NCI-H526 (cell line): ENCODE data around the gene RBM33.
"Not testable (repeated sequence)": the region's sequence is repeated elsewhere in the genome, so short reads cannot be mapped to it uniquely, and the experiment has no call there.

Source experiments
- DNase-seq, 2 experiments: peaks; one replicate each; lab custom pipeline; 2025; lab: John Stamatoyannopoulos, UW

Gene RBM33

GRCh38 chr7:155665079-155665956 lies 20.9 kb downstream of the RBM33 start:
- DNase-seq: no peak

GRCh38 chr7:155665957-155666287 lies 21.5 kb downstream of the RBM33 start:
- no peak for DNase-seq

DNA sequence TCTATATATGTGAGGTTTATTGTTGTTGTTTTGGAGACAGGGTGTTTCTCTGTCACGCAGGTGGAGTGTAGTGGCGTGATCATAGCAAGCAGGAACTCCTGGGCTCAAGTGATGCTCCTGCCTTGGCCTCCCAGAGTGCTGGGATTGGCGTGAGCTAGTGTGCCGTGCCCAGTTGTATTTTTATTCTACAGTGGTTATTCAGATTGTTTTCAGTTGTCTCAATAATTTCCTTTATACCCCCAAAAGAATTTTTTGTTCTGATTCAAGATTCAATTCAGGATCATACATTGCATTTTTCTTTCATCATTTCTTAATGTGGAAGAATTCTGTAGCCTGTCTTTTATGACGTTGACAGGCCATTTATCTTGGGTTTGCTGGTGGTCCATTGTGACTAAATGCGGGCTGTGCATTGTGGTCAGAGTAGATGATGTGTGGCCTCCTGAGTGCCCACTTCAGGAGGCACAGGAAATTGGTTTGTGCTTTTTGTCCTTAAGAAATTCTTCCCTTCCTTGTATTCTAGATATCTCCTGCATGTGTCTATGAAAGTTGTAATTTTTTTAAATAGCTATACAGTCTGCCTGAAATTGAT lies 22.9 kb downstream of the RBM33 start:
- no peak for DNase-seq

GRCh38 chr7:155669717-155670505 lies 25.4 kb downstream of the RBM33 start:
- DNase-seq: no peak

DNA sequence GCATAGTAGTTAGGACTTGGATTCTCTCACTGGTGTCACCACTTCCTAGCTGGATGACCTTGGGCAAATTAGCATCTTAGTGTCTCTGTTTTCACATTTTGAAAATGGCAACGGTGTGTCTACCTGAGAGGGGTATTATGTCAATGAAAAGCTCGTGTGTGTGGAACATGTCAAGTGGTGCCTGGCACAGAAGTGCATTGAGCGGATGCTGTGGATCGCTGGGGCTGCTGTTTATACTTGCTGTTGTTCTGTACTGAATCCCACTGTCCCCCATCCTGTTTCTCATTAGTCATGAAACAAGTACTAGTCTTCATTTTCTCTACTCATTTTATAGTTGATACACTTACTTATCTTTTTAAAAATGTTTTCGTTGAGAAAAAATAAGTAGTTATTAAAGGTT lies 26.1 kb downstream of the RBM33 start:
- DNase-seq: no peak

GRCh38 chr7:155674556-155674955 lies 30.1 kb downstream of the RBM33 start:
- DNase-seq: no peak

DNA sequence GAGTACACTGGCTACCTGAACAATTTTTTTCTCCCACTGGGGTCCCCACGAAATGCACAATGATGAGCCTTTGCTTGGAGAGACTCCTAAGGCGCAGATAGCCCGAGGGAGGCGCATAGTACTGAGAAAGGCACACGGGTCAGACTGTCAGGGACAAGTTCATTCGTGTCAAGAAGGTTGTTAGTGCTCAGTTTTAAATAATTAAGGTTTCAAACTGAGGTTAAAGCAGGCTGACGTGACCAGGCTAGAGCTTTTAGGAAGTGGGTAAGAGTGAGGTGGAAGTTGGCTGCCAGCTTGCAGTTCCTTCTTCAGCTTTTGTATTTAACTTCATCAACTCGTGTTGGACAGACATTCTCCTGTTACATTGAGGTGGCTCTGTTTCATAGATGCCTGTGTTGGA lies 31.6 kb downstream of the RBM33 start:
- DNase-seq: no peak

GRCh38 chr7:155677688-155678087 lies 33.2 kb downstream of the RBM33 start:
- DNase-seq: no peak

- no peak for DNase-seq
These were observed 35.7 kb downstream of the RBM33 start for GRCh38 chr7:155680124-155680523.

DNA sequence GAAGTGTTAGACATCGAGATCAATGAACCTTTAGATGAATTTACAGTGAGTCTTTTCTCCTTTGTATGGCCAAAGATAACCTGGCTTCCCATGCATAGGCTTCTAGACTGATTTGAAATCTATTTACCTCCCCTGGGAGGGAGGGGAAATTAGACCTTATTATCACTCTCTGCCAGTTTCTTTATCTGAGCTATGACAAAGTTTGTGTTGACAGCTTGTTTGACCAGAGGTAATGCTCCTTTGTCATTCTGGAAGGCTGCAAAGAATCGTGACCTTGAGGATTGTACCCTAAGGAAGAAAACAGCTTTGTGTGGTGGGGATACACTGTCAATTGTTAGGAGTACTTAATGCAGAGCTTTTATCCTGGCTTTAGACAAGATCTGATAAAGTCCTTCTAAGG lies 36.4 kb downstream of the RBM33 start:
- no peak for DNase-seq

DNA sequence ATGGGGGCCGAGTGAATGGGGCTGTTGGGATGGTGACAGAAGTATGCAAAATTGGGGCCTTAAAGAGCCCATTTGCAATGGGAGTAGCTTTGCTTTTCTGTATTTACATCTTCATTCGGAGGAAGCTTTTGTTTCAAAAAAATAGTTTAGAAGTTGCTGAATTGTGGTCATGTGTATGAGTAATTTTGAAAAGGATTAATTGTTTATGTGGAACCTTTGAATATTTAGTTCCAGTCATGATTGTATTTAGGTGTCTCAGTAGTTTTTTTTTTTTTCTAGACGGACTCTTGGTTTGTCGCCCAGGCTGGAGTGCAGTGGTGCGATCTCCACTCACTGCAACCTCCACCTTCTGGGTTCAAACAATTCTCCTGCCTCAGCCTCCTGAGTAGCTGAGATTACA lies 37.2 kb downstream of the RBM33 start:
- DNase-seq: no peak

DNA sequence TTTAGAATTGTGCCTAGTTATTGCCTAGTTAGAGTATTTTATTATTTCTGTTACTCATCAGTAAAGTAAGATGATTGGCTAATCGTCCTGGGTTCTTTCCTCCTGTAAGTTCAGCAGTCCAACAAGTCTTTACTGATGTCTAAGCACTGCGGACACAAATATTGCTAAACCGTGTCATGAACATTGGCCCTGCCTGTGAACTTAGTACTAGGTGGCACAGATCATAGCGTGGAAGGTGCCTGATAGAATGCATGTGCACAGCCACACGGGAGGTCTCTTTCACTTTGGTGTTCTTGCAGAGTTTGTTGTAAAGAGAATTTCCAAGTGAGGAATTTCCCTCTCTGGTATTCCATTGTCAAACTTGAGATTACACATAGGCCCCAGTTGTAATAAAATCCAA lies 38.0 kb downstream of the RBM33 start:
- no peak for DNase-seq

- DNase-seq: no peak
These were observed 38.6 kb downstream of the RBM33 start for GRCh38 chr7:155683098-155683497.

- DNase-seq: no peak
These were observed 39.3 kb downstream of the RBM33 start for GRCh38 chr7:155683714-155684113.

- DNase-seq: no peak
These were observed 40.1 kb downstream of the RBM33 start for GRCh38 chr7:155684543-155684942.

GRCh38 chr7:155685070-155685790 lies 40.8 kb downstream of the RBM33 start:
- no peak for DNase-seq

GRCh38 chr7:155685791-155686160 lies 41.3 kb downstream of the RBM33 start:
- no peak for DNase-seq

DNA sequence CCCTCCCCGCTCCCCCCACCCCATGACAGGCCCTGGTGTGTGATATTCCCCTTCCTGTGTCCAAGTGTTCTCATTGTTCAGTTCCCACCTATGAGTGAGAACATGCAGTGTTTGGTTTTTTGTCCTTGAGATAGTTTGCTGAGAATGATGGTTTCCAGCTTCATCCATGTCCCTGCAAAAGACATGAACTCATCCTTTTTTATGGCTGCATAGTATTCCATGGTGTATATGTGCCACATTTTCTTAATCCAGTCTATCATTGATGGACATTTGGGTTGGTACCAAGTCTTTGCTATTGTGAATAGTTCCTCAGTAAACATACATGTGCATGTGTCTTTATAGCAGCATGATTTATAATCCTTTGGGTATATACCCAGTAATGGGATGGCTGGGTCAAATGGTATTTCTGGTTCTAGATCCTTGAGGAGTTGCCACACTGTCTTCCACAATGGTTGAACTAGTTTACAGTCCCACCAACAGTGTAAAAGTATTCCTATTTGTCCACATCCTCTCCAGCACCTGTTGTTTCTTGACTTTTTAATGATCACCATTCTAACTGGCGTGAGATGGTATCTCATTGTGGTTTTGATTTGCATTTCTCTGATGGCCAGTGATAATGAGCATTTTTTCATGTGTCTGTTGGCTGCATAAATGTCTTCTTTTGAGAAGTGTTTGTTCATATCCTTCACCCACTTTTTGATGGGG lies 42.3 kb downstream of the RBM33 start:
- not testable (repeated sequence) for DNase-seq

GRCh38 chr7:155688237-155688636 lies 43.8 kb downstream of the RBM33 start:
- not testable (repeated sequence) for DNase-seq

DNA sequence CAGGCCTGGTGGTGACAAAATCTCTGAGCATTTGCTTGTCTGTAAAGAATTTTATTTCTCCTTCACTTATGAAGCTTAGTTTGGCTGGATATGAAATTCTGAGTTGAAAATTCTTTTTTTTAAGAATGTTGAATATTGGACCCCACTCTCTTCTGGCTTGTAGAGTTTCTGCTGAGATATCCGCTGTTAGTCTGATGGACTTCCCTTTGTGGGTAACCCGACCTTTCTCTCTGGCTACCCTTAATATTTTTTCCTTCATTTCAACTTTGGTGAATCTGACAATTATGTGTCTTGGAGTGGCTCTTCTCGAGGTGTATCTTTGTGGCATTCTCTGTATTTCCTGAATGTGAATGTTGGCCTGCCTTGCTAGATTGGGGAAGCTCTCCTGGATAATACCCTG lies 46.2 kb downstream of the RBM33 start:
- not testable (repeated sequence) for DNase-seq

DNA sequence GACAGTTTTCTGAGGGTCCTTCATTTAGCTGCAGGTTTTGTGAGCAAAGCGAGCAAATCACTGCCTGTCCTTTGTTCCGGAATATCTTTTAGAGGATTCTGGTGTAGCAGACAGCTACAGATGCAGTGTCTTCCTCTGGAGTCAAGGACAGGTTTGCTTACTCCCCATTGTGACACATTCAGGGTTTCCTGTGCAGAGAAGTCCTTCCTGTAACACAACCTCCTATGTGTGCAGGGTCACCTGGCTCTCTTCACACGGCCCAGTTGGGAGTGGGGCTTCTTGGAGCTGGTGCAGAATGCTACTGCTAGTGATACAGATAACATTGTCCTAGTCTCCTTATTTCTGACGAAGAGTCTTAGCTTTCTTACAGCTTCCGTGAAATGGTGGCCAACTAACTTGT lies 47.9 kb downstream of the RBM33 start:
- no peak for DNase-seq

DNA sequence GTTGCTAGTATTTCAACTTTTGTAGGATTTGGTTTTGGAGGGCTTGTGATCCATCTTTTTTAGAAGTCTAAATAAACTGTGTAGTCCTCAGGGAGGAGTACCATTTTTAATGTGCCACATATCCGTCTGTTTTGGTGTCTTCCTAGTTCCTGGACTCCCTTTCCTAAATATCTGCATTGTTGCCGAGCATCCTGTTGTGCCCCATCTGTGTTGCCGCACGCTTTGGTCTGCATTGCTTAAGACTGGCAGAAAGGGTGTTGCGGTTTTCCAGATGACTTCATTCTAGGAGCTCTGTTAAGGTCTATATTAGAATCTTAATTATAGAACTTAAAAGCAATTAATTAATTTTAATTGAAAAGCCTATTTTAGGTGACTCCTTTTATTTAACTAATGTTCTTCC lies 49.4 kb downstream of the RBM33 start:
- no peak for DNase-seq
